Breast epithelium (tissue), 3 donors: ENCODE measurements around the gene ALKBH5.

Source experiments
- POLR2AphosphoS5 ChIP-seq, 3 donors: sonication (generic); formaldehyde crosslinking; IDR thresholded peaks; one replicate each; pipeline ENCODE4 v1.6.1; 2017; ENCODE audit warnings: antibody characterized with exemption in 3 of 3
- TF ChIP-seq, protein P1 (sequence below), 3 donors: fragments of 450-650 bp; IDR thresholded peaks; one replicate each; pipeline ENCODE4 v1.5.1; 2016 to 2017; ENCODE audit warnings: antibody characterized with exemption in 3 of 3, mild to moderate bottlenecking in 3 of 3, moderate library complexity in 3 of 3

DNA sequence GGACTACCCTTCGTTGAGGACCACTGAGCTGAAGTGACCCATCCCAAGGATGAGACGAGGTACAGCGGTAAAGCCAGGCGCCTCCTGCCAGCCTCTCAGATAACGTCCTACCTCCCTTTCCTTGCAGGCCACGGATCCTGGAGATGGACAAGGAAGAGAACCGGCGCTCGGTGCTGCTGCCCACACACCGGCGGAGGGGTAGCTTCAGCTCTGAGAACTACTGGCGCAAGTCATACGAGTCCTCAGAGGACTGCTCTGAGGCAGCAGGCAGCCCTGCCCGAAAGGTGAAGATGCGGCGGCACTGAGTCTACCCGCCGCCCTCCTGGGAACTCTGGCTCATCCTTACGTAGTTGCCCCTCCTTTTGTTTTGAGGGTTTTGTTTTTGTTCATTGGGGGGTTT is 24.5 kb downstream of the ALKBH5 start:
- TF ChIP-seq, protein P1, sequence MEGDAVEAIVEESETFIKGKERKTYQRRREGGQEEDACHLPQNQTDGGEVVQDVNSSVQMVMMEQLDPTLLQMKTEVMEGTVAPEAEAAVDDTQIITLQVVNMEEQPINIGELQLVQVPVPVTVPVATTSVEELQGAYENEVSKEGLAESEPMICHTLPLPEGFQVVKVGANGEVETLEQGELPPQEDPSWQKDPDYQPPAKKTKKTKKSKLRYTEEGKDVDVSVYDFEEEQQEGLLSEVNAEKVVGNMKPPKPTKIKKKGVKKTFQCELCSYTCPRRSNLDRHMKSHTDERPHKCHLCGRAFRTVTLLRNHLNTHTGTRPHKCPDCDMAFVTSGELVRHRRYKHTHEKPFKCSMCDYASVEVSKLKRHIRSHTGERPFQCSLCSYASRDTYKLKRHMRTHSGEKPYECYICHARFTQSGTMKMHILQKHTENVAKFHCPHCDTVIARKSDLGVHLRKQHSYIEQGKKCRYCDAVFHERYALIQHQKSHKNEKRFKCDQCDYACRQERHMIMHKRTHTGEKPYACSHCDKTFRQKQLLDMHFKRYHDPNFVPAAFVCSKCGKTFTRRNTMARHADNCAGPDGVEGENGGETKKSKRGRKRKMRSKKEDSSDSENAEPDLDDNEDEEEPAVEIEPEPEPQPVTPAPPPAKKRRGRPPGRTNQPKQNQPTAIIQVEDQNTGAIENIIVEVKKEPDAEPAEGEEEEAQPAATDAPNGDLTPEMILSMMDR (IDR thresholded peaks at IDR 0.05), result no peak
- TF ChIP-seq POLR2AphosphoS5 (IDR thresholded peaks at IDR 0.05), result no peak
